Peyer's patch (tissue), 4 donors: Measurements from ENCODE around the gene SARNP. TPM values are rescaled to one million over a fixed set of nuclear protein-coding genes. Genes with fewer than 3 reads are reported as not detected.
A peak's percentile ranks its signal among the peaks of the same experiment; 100 is the strongest.
"Not testable (repeated sequence)": the region's sequence is repeated elsewhere in the genome, so short reads cannot be mapped to it uniquely, and the experiment has no call there.

Experiments
- DNase-seq, 3 donors: peaks; one replicate each; pipeline ENCODE4 v3.0.0-alpha.2; 2017 to 2019
- H3K27ac ChIP-seq, 4 donors: fragments of 200-600 bp; sonication (generic); one replicate each; pipeline ENCODE4 v1.5.1; 2016 to 2019
- H3K27me3 ChIP-seq, 2 donors: fragments of 200-600 bp; sonication (generic); one replicate each; pipeline ENCODE4 v1.5.1; 2019
- H3K36me3 ChIP-seq, 3 donors: fragments of 200-600 bp; sonication (generic); one replicate each; pipeline ENCODE4 v1.5.1; 2016 to 2019
- H3K4me1 ChIP-seq, 4 donors: fragments of 200-600 bp; sonication (generic); one replicate each; pipeline ENCODE4 v1.5.1; 2016 to 2019
- H3K4me3 ChIP-seq, 4 donors: fragments of 200-600 bp; sonication (generic); 1 replicate in 3 of 4; 2 replicates in 1 of 4; pipeline ENCODE4 v1.5.1; 2016 to 2019; ENCODE audit warnings: mild to moderate bottlenecking in 1 of 4
- H3K9me3 ChIP-seq, 4 donors: fragments of 200-600 bp; sonication (generic); one replicate each; pipeline ENCODE4 v1.5.1; 2016 to 2019; ENCODE audit warnings: mild to moderate bottlenecking in 1 of 4
- POLR2A ChIP-seq, 2 donors: fragments of 450-650 bp; IDR thresholded peaks; one replicate each; pipeline ENCODE4 v1.5.1; 2017; ENCODE audit warnings: antibody characterized with exemption in 2 of 2, mild to moderate bottlenecking in 2 of 2, moderate library complexity in 2 of 2
- total RNA-seq, 4 donors: library from RNA; depleted of rRNA; stranded (reverse); fragments of >200 nt; gene quantifications; one replicate each; pipeline ENCODE4 v1.1.0, GENCODE V29; 2016
- TF ChIP-seq, protein P1 (sequence below), 6 experiments: fragments of 450-650 bp in 4 of 6; fragments of 200-600 bp in 2 of 6; sonication (generic) in 1 of 6; IDR thresholded peaks; one replicate each; pipeline ENCODE4 v1.5.1; 2017 to 2019; ENCODE audit warnings: antibody characterized with exemption in 6 of 6, mild to moderate bottlenecking in 3 of 6, moderate library complexity in 1 of 6

Gene SARNP, protein sequence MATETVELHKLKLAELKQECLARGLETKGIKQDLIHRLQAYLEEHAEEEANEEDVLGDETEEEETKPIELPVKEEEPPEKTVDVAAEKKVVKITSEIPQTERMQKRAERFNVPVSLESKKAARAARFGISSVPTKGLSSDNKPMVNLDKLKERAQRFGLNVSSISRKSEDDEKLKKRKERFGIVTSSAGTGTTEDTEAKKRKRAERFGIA
- 10 to 100 TPM; 21.9 to 60.2 (median 44.9) TPM for total RNA-seq

DNA sequence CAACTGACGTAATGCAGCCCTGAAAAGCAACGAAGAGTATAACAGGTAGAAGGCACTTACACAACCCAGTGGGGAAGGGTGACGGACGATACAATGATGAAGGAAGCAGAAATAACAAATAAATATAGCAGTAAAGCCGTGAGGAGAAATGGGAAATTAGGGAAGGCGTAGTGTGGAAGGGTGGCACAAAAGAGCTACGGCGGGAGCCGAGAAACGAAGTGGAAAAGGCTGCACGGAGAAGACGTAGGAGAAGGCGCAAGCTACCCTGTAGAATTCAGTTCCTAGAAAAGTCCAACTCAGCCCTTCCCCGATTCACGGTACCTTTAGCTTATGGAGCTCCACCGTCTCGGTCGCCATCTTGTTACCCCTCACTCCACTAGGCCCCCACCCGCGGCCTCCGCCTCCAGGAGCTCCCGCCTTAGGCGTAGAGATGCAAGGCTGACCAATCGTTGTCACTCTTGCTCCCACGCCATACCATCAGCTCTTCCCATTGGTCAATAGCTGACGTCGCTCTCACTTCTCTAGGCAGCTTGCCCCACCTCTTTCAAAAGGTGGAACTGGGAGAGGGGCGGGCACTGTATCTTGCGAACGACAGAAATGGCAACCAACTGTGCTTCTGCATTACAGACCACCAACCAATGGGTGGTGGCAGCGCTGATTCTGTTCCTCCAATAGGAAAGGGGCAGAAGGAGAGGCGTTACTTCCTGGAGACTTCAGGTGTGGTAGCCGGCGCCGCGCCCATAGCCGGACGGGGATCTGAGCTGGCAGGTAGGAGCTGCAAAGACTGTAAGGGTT lies at the start of gene SARNP, which contains the start of gene ORMDL2:
Gene SARNP (minus strand): TSS at position 380 of the 795 bp plus-strand sequence. CDS start 23 bp downstream, at position 357.
Gene ORMDL2 (plus strand): TSS at position 697 of the 795 bp plus-strand sequence. CDS start 959 bp downstream, outside the sequence.
- peak; percentile 55 to 78 for TF ChIP-seq POLR2A (IDR thresholded peaks at IDR 0.05)
- TF ChIP-seq, protein P1, sequence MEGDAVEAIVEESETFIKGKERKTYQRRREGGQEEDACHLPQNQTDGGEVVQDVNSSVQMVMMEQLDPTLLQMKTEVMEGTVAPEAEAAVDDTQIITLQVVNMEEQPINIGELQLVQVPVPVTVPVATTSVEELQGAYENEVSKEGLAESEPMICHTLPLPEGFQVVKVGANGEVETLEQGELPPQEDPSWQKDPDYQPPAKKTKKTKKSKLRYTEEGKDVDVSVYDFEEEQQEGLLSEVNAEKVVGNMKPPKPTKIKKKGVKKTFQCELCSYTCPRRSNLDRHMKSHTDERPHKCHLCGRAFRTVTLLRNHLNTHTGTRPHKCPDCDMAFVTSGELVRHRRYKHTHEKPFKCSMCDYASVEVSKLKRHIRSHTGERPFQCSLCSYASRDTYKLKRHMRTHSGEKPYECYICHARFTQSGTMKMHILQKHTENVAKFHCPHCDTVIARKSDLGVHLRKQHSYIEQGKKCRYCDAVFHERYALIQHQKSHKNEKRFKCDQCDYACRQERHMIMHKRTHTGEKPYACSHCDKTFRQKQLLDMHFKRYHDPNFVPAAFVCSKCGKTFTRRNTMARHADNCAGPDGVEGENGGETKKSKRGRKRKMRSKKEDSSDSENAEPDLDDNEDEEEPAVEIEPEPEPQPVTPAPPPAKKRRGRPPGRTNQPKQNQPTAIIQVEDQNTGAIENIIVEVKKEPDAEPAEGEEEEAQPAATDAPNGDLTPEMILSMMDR (IDR thresholded peaks at IDR 0.05): peak in 1 of 6 experiments; percentile 4
- Histone ChIP-seq H3K4me1 (peaks cover 0 to 37% (median 2%) of the 10 kb centered on the region in 4 donors), H3K27ac (peak within 1 kb of the TSS; percentile 81 to 89 (median 87)), H3K36me3 (peaks cover 0 to 55% (median 0%) of the 10 kb centered on the region in 3 donors), H3K4me3 (peak within 1 kb of the TSS; percentile 67 to 80 (median 78)), H3K27me3 (no peaks in the 10 kb centered on the region), H3K9me3 (no peaks in the 10 kb centered on the region)
- DNase-seq: peak; percentile 94 to 99 (median 98)

- H3K4me1 ChIP-seq, DNase-seq, H3K27me3 ChIP-seq, H3K27ac ChIP-seq, H3K36me3 ChIP-seq, H3K4me3 ChIP-seq, H3K9me3 ChIP-seq: not testable (repeated sequence)
These were observed 49.0 kb upstream of the SARNP start for GRCh38 chr12:55866454-55867004.

DNA sequence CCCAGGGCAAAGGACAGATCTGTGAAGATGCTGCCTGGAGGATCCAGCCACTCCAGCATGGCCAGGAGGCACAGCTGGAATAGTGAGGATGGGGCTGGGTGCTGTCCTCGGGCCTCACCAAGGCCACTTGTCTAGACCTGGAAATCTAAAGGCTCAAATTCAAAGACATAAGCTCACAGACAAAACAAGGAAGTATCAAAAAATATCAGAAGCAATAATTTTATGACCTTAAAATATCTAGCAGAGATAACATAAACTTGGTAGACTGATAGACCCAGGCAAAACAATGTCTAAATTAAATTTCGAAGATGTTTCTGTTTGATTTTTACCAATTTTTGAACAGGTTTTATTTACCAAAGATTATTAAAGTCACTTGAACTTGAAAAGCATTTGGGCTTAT lies 47.8 kb upstream of the SARNP start:
- no peak for DNase-seq
- H3K36me3 ChIP-seq: no peaks in the 10 kb centered on the region
- H3K27ac ChIP-seq: no peak overlapping the region
- no peaks in the 10 kb centered on the region for H3K27me3 ChIP-seq
- no peak overlapping the region for H3K4me3 ChIP-seq
- peaks cover 0 to 5% (median 2%) of the 10 kb centered on the region in 4 donors for H3K9me3 ChIP-seq
- no peak for TF ChIP-seq POLR2A (IDR thresholded peaks at IDR 0.05)
- TF ChIP-seq, protein P1 (IDR thresholded peaks at IDR 0.05): no peak
- H3K4me1 ChIP-seq: no peaks in the 10 kb centered on the region

DNA sequence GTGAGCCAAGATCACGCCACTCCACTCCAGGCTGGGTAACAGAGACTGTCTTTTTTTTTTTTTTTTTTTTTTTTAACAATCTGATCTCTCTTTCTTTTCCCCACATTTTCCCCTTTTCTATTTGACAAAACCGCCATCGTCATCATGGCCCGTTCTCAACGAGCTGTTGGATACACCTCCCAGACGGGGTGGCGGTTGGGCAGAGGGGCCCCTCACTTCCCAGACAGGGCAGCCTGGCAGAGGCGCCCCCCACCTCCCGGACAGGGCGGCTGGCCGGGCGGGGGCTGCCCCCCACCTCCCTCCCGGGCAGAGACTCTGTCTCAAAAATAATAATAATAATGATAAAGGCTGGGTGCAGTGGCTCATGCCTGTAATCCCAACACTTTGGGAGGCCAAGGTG lies 45.4 kb upstream of the SARNP start:
- not testable (repeated sequence) for H3K27ac ChIP-seq, H3K36me3 ChIP-seq, H3K9me3 ChIP-seq, H3K4me1 ChIP-seq, H3K4me3 ChIP-seq, H3K27me3 ChIP-seq, DNase-seq

DNA sequence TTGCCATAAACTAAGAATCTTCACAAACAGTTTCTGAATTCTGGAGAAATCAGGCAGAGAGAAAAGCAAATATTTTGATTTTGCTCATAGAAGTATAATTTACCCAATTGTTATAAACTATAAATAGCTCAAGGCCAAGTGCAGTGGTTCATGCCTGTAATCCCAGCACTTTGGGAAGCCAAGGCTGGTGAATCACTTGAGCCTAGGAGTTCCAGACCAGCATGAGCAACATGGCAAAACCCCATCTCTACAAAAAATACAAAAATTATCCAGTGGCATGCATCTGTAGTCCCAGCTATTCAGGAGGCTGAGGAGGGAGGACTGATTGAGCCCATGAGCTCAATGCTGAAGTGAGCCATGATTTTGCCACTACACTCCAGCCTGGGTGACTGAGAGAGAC lies 44.8 kb upstream of the SARNP start:
- H3K9me3 ChIP-seq: peaks cover 0 to 5% (median 2%) of the 10 kb centered on the region in 4 donors
- TF ChIP-seq, protein P1 (IDR thresholded peaks at IDR 0.05): no peak
- TF ChIP-seq POLR2A (IDR thresholded peaks at IDR 0.05): no peak
- DNase-seq: no peak
- no peaks in the 10 kb centered on the region for H3K4me1 ChIP-seq
- no peaks in the 10 kb centered on the region for H3K36me3 ChIP-seq
- no peak overlapping the region for H3K27ac ChIP-seq
- no peaks in the 10 kb centered on the region for H3K27me3 ChIP-seq
- H3K4me3 ChIP-seq: no peak overlapping the region

DNA sequence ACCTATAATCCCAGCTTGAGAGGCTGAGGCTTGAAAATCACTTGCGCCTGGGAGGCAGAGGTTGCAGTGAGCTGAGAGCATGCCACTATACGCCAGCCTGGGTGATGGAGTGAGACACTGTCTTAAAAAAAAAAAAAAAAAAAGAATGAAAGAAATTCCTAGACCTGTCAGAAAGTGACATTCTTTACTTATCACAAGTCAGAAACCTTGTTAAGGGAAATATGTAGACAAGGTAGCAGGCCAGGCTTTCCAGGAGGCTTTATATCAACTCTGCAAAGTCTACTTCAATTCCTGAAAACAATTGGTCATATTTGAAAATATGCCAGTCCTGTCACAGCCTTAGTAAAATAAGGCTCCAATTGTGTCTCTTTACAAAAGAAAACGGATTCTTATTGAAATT lies 44.3 kb upstream of the SARNP start:
- Histone ChIP-seq H3K27ac (no peak overlapping the region), H3K36me3 (no peaks in the 10 kb centered on the region), H3K4me3 (no peak overlapping the region), H3K27me3 (no peaks in the 10 kb centered on the region), H3K9me3 (peaks cover 0 to 5% (median 2%) of the 10 kb centered on the region in 4 donors), H3K4me1 (no peaks in the 10 kb centered on the region)
- DNase-seq: no peak
- TF ChIP-seq, protein P1 (IDR thresholded peaks at IDR 0.05): no peak
- no peak for TF ChIP-seq POLR2A (IDR thresholded peaks at IDR 0.05)
